HCT116 (cell line): ENCODE data around the gene STK16.

ENCODE experiments used
- EZH2 ChIP-seq: fragments of 200-600 bp; sonication (generic); IDR thresholded peaks from 2 replicates; pipeline ENCODE4 v1.6.1; 2017; ENCODE audit warnings: antibody characterized with exemption, mixed run types
- EZH2phosphoT487 ChIP-seq: fragments of 200-600 bp; IDR thresholded peaks from 2 replicates; pipeline ENCODE4 v1.6.1; 2018; ENCODE audit warnings: antibody characterized with exemption, borderline replicate concordance
- POLR2A ChIP-seq: IDR thresholded peaks from 2 replicates; pipeline ENCODE4 v1.7.0; 2011; ENCODE audit warnings: borderline replicate concordance; ENCODE audit not compliant: insufficient read depth, insufficient read length; ENCODE audit errors: extremely low read depth
- POLR2AphosphoS5 ChIP-seq: IDR thresholded peaks from 2 replicates; pipeline ENCODE4 v1.6.1; 2011; ENCODE audit warnings: mild to moderate bottlenecking, low read depth, low read length, moderate library complexity
- SIN3A ChIP-seq: IDR thresholded peaks from 2 replicates; pipeline ENCODE4 v1.6.1; 2012; ENCODE audit warnings: low read depth
- TF ChIP-seq, protein P1 (sequence below), 3 experiments: fragments of 200-600 bp in 1 of 3; sonication (generic) in 1 of 3; IDR thresholded peaks in 2 of 3; conservative IDR thresholded peaks in 1 of 3; 2 replicates each; pipeline ENCODE4 v1.5.1; 2012 to 2017; ENCODE audit warnings: low read depth in 2 of 3, low read length in 2 of 3, antibody characterized with exemption in 1 of 3, borderline replicate concordance in 1 of 3, control low read depth in 1 of 3, mild to moderate bottlenecking in 1 of 3, mixed read lengths in 1 of 3, mixed run types in 1 of 3, moderate library complexity in 1 of 3; ENCODE audit not compliant: insufficient read depth in 1 of 3
- TF ChIP-seq, protein P2 (sequence below): IDR thresholded peaks from 2 replicates; pipeline ENCODE4 v1.6.1; 2012

DNA sequence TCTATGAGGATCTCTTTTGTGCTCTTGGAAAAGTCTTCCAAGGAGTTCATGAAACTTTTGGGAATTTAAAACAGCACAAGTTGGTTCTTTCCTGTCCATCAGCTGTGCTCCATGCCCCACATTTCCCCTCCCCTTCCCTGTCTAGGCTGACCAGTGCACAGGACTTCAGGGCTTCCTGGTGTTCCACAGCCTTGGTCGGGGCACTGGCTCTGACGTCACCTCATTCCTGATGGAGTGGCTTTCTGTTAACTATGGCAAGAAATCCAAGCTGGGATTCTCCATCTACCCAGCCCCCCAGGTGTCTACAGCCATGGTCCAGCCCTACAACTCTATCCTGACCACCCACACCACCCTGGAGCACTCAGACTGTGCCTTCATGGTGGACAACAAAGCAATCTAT, 25.7 kb downstream of the STK16 start:
- TF ChIP-seq, protein P1, sequence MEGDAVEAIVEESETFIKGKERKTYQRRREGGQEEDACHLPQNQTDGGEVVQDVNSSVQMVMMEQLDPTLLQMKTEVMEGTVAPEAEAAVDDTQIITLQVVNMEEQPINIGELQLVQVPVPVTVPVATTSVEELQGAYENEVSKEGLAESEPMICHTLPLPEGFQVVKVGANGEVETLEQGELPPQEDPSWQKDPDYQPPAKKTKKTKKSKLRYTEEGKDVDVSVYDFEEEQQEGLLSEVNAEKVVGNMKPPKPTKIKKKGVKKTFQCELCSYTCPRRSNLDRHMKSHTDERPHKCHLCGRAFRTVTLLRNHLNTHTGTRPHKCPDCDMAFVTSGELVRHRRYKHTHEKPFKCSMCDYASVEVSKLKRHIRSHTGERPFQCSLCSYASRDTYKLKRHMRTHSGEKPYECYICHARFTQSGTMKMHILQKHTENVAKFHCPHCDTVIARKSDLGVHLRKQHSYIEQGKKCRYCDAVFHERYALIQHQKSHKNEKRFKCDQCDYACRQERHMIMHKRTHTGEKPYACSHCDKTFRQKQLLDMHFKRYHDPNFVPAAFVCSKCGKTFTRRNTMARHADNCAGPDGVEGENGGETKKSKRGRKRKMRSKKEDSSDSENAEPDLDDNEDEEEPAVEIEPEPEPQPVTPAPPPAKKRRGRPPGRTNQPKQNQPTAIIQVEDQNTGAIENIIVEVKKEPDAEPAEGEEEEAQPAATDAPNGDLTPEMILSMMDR (IDR thresholded peaks at IDR 0.05 in 2 of 3, conservative IDR thresholded peaks at IDR 0.05 in 1 of 3; ENCODE audit: borderline replicate concordance in 1 of 3, insufficient read depth in 1 of 3, low read depth in 2 of 3, low read length in 2 of 3) = no peak
- no peak for TF ChIP-seq POLR2AphosphoS5
- TF ChIP-seq, protein P2, sequence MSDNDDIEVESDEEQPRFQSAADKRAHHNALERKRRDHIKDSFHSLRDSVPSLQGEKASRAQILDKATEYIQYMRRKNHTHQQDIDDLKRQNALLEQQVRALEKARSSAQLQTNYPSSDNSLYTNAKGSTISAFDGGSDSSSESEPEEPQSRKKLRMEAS = no peak
- no peak for TF ChIP-seq EZH2
- no peak for TF ChIP-seq POLR2A
- no peak for TF ChIP-seq SIN3A
- no peak for TF ChIP-seq EZH2phosphoT487
